Activated T-cell treated with anti-CD3 and anti-CD28 coated beads, Interleukin-2, amount 50 U/mL, for 72 hours (primary cell): ENCODE results near the gene SLC38A10. TPM values are rescaled to one million over a fixed set of nuclear protein-coding genes. Genes with fewer than 3 reads are reported as not detected.

Experiments used
- ATAC-seq, 2 donors: fragments of 150-1000 bp; cut with Tn5 transposase; replicated peaks in 1 of 2; 2 replicates each; pipeline ENCODE4 v1.10.0; 2021; ENCODE audit warnings: moderate library complexity in 2 of 2, mild to moderate bottlenecking in 1 of 2
- DNase-seq, 2 donors: peaks; one replicate each; pipeline ENCODE4 v3.0.0; 2021 to 2022; ENCODE audit warnings: mixed read lengths in 1 of 2
- H3K27ac Mint-ChIP-seq: one replicate; pipeline ENCODE4 v1.8.0; 2022; ENCODE audit warnings: mild to moderate bottlenecking, moderate library complexity, mixed read lengths
- H3K27me3 Mint-ChIP-seq: one replicate; pipeline ENCODE4 v1.8.0; 2022; ENCODE audit warnings: low read depth, mixed read lengths
- H3K36me3 Mint-ChIP-seq, 2 donors: one replicate each; pipeline ENCODE4 v1.8.0; 2022; ENCODE audit warnings: mixed read lengths in 2 of 2, mild to moderate bottlenecking in 1 of 2; ENCODE audit not compliant: insufficient read depth in 2 of 2
- H3K4me1 Mint-ChIP-seq: one replicate; pipeline ENCODE4 v1.8.0; 2022; ENCODE audit warnings: low read depth, mixed read lengths
- H3K4me3 Mint-ChIP-seq, 2 donors: one replicate each; pipeline ENCODE4 v1.8.0; 2022; ENCODE audit warnings: mild to moderate bottlenecking in 2 of 2, mixed read lengths in 2 of 2, moderate library complexity in 2 of 2
- H3K9me3 Mint-ChIP-seq, 2 donors: one replicate each; pipeline ENCODE4 v1.8.0; 2022; ENCODE audit warnings: mixed read lengths in 2 of 2
- total RNA-seq, 2 donors: library from RNA; stranded (reverse); gene quantifications; one replicate each; pipeline ENCODE4 v1.2.3, GENCODE V29; 2022

The SLC38A10 gene
- total RNA-seq, 2 donors from 2014 or later, result 49.8 to 63.6 TPM

DNA sequence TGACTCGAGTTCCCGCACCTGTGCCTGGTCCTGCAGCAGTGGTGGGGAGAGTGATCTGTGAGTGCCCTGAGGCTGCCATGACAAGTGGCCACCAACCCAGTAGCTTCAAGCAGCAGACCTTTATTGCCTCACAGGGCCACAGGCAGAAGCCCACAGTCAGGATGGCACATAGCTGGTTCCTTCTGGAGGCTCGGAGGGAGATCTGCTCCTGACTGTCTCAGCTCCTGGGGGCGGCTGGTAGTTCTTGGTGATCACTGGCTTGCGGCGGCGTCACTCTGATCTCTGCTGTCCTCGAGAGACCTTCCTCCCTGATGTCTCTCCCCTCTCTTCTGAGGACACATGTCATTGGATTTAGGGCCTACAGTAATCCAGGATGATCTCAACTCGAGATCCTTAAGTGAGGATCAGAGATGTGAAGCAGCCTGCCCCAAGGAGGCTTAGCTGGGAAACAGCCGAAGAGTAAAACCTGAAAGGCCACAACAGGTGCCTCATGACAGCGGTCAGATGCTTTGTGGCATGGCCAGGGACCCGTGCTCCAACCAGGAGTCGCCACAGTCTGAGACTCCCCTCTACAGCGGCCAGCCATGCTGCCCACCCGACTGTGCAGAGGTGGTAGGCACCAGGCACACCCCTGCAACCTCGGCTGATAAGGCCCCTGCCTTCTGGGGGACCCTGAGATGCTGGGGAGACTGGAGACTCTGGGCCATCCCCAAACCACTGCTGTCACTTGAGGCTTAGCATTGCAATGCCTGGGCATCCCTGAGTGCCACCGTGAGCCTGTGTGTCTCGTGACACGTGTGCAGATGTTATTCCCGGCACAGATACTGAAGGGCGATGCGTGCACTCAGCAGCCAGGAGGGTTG is 30.0 kb upstream of the SLC38A10 start:
- Mint-ChIP-seq H3K27me3 (no peaks in the 10 kb centered on the region), H3K27ac (no peak overlapping the region), H3K9me3 (no peaks in the 10 kb centered on the region), H3K36me3 (no peaks in the 10 kb centered on the region), H3K4me1 (no peaks in the 10 kb centered on the region), H3K4me3 (no peak overlapping the region)
- no peak for ATAC-seq
- no peak for DNase-seq

DNA sequence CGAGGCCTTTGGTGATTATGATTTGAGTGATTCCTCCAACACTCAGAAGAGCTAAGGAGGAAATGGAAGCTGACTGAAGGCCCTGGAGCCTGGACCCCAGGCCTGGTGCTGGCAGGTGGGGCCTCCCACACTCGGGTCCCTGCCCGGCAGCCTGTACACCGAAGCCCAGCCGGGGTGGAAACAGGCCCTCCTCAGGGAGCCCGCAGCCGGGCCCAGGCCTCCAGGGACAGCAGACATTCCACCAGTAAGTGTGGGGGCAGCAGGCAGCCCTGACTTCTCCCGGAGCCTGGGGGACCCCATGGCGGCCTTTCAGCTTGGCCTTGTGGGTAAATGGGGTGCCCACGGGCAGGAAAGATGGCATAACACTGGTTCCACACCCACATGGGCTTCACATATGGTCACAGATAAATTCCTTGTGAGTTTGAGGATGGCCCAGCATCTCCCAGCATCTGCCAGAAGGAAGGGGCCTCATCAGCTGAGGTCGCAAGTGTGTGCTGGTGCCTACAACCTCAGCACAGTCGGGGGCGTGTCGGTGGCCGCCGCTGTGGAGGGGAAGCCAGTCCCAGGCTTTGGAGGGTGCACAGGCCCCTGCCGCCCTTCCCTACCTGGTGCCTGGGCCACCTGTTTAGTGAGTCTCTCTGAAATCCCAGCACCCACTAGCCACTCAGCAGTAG is 29.2 kb upstream of the SLC38A10 start:
- no peak overlapping the region for H3K4me3 Mint-ChIP-seq
- no peaks in the 10 kb centered on the region for H3K9me3 Mint-ChIP-seq
- H3K27ac Mint-ChIP-seq, result no peak overlapping the region
- H3K27me3 Mint-ChIP-seq, result no peaks in the 10 kb centered on the region
- DNase-seq (no peak), ATAC-seq (no peak)
- H3K4me1 Mint-ChIP-seq, result no peaks in the 10 kb centered on the region
- H3K36me3 Mint-ChIP-seq, result no peaks in the 10 kb centered on the region

DNA sequence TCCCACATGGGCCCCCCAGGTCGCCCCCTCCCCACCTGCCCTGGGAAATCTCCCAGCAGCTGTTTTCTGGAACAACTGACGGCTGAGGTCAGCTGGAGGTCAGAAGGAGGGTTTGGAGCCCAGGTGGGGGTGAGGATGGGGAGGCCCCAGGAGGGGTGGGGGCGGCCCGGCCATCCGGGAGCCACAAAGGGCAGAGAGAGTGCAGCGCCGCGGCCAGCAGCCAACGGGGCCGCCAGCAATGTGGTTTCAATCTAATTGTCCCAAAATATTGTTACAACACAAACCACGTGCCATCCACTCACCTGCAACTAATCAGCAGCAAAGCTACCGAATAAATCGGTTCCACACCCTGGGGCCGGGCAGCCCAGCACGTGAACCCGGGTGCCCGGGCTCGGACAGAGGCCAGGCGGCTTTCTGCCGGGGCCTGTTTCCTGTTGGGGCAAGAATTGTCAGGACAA is 28.3 kb upstream of the SLC38A10 start:
- Mint-ChIP-seq H3K27ac (no peak overlapping the region), H3K4me3 (no peak overlapping the region), H3K4me1 (no peaks in the 10 kb centered on the region), H3K36me3 (no peaks in the 10 kb centered on the region), H3K27me3 (no peaks in the 10 kb centered on the region), H3K9me3 (no peaks in the 10 kb centered on the region)
- DNase-seq (no peak), ATAC-seq (no peak)

DNA sequence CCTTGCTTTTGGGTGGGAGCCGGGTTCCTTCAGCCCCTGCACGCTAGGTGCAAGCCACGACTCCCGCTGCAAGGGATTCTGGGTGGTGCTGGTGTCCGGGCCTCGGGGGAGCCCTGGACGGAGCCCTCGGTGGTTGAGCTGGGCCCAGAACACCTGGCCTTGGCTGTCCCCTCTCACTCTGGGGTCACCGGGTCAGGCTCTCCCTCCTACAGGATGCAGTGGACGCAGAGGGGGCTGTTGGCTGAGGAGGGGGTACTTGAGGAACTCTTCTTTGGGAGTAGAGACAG is 27.9 kb upstream of the SLC38A10 start:
- Mint-ChIP-seq H3K27me3 (no peaks in the 10 kb centered on the region), H3K4me3 (no peak overlapping the region), H3K36me3 (no peaks in the 10 kb centered on the region), H3K9me3 (no peaks in the 10 kb centered on the region), H3K27ac (no peak overlapping the region), H3K4me1 (no peaks in the 10 kb centered on the region)
- DNase-seq (no peak), ATAC-seq (no peak)

DNA sequence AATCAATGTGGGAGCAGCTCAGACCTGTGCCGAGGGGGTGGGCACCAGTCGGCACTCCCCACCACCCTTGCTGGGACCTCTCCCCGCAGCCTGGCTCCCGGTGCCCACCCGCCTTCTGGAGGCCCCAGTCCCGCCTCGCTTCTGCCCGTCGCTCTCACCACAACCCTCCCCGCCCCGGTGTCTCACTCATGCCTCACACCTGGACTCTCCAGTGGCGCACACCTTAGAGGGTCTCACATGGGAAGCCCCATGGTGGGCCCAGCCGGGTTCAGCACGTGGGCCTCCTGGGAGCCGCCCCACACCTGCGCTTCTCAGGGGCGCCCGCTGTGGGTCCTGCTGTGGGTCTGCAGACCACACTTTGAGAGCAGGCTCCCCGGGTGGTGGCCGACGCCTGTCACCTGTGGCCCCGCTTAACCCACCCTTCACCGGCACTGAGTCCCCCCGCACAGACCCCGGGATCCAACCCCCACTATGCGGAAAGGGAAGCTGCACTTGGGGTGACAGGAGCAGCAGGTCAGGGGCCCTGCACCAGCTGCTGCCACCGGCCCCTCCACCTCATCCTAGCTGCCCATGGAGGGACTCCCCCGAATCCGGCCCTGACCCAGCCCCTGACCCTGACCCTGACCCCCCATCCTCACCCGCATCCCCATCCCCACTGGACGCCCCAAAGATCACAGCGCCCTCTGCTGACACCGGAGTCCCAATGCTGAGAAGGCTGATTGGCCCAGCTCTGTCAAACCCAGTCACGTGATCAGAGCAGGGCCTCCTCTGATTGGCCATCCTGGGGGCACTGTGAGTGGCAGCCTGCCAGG is 27.4 kb upstream of the SLC38A10 start:
- Mint-ChIP-seq H3K4me3 (no peak overlapping the region), H3K9me3 (no peaks in the 10 kb centered on the region), H3K27ac (no peak overlapping the region), H3K36me3 (no peaks in the 10 kb centered on the region), H3K27me3 (no peaks in the 10 kb centered on the region), H3K4me1 (no peaks in the 10 kb centered on the region)
- DNase-seq (peak; percentile 53 to 59), ATAC-seq (peak; percentile 77 to 80)

DNA sequence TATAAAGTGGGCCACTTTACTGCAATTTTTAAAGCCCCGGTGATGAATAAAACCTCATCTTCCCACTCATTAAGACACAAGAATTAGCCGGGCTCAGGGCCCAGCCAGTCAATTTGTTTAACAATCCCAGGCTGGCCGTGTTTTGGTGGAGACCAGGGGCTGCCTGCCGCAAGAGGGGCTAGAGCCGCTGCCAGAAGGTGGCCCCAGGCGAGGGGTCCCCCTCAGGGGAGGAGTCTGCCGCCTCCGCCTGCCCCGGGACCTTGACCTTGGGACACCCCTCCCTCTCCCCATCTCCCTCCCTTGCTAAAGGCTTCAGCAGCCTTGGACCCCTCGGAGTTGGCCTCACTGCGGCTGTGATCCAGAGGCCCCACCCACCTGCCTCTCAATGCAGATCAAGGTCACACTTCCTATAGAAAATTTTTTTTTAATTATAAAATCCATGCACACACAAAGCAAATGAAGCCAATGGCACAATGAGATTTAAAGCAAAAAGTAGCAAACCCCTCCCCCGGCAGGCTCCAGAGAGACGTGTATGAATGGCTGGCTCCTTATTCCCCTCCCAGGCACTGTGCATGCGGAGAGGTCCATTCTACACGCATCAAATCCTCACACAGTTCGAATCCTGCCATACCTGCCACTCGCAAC is 23.0 kb upstream of the SLC38A10 start:
- DNase-seq, result no peak
- H3K36me3 Mint-ChIP-seq, result no peaks in the 10 kb centered on the region

DNA sequence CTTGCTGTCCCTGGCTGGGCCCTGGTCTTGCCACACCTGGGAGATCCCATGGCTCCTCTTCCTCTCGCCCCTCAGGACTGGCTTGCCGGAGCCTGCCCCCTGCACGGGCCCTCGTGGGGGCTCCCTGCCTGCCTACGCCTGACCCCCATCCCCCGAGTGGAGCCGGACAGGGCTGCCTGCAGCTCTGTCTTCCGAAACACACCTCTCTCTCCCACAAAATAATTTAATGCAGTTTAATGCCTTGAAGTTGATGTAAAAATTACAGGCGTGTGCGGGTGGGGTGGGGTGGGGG is 22.4 kb upstream of the SLC38A10 start:
- no peaks in the 10 kb centered on the region for H3K4me1 Mint-ChIP-seq
- H3K4me3 Mint-ChIP-seq, result no peak overlapping the region
- H3K36me3 Mint-ChIP-seq, result no peaks in the 10 kb centered on the region
- no peak overlapping the region for H3K27ac Mint-ChIP-seq
- no peaks in the 10 kb centered on the region for H3K27me3 Mint-ChIP-seq
- no peaks in the 10 kb centered on the region for H3K9me3 Mint-ChIP-seq
- DNase-seq (no peak), ATAC-seq (no peak)

More for the DNA sequence above, 23.0 kb upstream of the SLC38A10 start:
- Mint-ChIP-seq H3K4me3 (no peak overlapping the region), H3K27ac (no peak overlapping the region), H3K4me1 (no peaks in the 10 kb centered on the region), H3K27me3 (no peaks in the 10 kb centered on the region), H3K9me3 (no peaks in the 10 kb centered on the region)
- no peak for ATAC-seq

DNA sequence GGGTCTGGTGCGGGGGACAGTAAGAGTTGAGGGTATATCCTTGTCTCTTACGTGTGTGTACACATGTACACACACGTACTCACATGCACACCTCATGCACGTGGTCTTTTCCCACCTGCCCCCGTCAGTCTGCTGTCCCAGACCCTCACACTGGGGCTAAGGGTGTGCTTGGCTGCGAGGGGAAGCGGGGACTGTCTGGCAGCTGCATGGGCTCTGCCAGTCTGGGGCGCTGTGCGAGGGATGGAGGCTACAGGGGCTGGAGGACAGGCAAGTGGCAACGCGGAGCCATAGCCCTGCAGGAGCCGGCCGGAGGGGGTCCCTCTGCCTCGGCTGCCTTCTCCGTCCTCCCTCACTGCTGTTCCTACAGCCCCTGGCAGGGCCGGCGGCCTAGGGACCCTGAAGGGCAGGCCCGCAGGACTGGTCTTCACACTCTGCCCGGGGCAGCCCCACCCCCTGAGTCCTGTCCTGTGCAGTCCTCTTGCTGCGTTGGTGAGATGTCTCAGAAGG is 20.8 kb upstream of the SLC38A10 start:
- H3K27me3 Mint-ChIP-seq, result no peaks in the 10 kb centered on the region
- DNase-seq, result no peak
- no peak overlapping the region for H3K27ac Mint-ChIP-seq
- H3K4me1 Mint-ChIP-seq, result no peaks in the 10 kb centered on the region
- H3K36me3 Mint-ChIP-seq, result no peaks in the 10 kb centered on the region
- no peak for ATAC-seq
- no peak overlapping the region for H3K4me3 Mint-ChIP-seq
- no peaks in the 10 kb centered on the region for H3K9me3 Mint-ChIP-seq

DNA sequence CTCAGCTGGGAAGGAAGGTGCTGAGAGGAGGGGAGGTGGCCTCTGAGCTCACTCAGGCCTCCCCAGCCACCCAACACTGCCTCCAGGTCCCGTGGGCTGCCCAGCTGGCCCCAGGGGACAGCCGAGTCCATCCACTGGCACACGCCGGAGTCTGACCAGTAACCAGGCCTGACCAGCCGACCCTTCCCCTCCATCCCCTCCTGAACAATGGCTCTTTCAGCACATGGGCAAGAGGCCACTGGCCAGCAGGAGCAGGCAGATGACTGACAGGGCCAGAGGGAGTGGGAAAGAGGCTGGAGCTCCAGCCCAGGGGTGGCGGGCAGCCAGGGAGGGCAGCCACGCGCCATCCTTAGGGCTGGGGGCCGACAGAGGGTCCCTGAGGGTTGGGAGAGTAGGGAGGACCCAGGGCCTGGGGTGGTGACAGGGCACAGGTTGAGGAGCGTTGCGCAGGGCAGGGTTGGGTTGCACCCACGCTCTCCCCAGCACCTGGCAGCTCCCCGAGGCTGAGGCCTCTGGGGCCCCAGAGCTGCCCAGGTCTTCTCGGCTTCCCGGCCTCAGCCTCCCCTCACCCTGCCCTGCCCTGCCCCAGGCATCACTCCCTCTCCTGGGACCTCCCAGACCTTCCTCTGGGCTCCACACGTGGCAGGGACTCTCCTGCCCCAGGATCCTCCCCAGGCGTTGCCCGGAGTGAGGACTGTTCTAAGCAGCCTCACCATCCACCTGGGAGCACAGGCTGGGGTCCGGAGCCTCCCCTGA is 20.2 kb upstream of the SLC38A10 start:
- ATAC-seq, result no peak
- no peak overlapping the region for H3K4me3 Mint-ChIP-seq
- H3K27ac Mint-ChIP-seq, result no peak overlapping the region
- no peak for DNase-seq
- no peaks in the 10 kb centered on the region for H3K27me3 Mint-ChIP-seq
- H3K36me3 Mint-ChIP-seq, result no peaks in the 10 kb centered on the region
- no peaks in the 10 kb centered on the region for H3K9me3 Mint-ChIP-seq
- H3K4me1 Mint-ChIP-seq, result no peaks in the 10 kb centered on the region

DNA sequence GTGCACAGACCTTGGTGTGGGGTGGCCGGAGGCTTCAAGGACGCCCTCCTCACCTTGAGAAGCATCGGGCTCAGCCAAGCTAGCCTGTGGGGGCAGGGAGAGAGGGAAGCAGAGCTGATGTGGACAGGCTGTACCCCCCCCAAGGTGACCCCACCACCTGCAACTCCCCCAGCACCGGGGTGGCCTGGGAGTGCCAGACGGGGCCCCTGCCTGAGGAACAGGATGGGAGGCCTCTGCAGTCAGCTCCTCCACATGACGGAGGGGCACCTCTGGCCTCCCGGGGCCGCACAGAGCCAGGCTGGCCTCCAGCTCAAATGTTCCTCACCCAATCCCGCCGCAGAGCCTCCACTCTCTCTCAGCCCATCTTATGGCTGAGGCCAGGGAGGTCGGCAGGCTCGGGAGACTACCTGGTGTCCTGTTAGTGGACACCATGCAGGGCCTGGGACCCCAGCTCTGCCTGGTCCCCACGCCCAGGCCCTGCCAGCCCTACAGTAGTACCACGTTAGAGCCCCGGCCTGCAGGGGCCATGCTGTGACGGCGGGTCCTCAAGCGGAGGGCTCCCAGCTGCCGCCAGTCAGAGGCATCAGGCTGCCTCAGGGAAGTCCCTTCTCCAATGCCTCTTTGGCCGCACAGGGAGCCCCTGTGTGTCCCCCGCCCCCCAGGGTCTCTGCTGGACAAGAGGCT is 19.4 kb upstream of the SLC38A10 start:
- Mint-ChIP-seq H3K4me3 (no peak overlapping the region), H3K27ac (no peak overlapping the region), H3K27me3 (no peaks in the 10 kb centered on the region), H3K36me3 (no peaks in the 10 kb centered on the region), H3K4me1 (no peaks in the 10 kb centered on the region), H3K9me3 (no peaks in the 10 kb centered on the region)
- ATAC-seq, result no peak
- no peak for DNase-seq

DNA sequence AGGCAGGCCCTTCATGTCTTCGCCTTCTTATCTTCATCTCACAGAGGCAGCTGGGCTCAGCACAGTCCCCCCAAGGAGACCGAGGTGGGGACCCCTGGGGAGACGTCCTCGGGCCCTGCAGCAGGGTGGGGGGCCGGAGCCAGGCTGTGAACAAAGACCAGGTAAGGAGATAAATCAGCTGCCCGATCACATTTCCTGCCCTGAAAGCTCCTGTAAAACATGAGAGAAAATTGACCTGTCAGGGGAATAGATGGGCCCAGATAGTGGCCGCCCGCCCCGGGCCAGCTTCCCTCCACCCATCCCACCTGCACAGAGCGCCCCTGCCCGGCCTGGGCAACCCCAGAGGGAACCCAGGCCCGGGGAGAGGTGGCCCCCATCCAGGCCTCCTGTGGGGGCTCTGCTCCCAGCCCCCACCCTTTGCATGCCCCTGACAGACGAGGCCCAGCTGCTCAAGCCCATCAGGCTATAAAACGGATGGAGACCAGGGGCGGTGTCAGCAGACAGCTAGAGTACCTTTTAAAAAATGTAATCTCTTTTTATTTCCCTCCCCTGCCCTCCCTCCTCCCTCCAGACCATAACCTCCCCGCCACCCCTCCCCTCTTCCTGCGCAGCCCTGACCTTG is 18.8 kb upstream of the SLC38A10 start:
- Mint-ChIP-seq H3K27me3 (no peaks in the 10 kb centered on the region), H3K4me1 (no peaks in the 10 kb centered on the region), H3K36me3 (no peaks in the 10 kb centered on the region), H3K27ac (no peak overlapping the region), H3K9me3 (no peaks in the 10 kb centered on the region), H3K4me3 (no peak overlapping the region)
- ATAC-seq (no peak), DNase-seq (no peak)
